ENCODE results near the gene WDR4. TPM values are rescaled to one million over a fixed set of nuclear protein-coding genes. Genes with fewer than 3 reads are reported as not detected.
"Not testable (repeated sequence)": the region's sequence is repeated elsewhere in the genome, so short reads cannot be mapped to it uniquely, and the experiment has no call there.

The WDR4 gene
- total and polyA plus RNA-seq, 9 of the 15 experiments (the other 6 are each of a cell fraction or from before 2014, with no cell fraction given), result 5.4 to 95.4 (median 32.1) TPM

DNA sequence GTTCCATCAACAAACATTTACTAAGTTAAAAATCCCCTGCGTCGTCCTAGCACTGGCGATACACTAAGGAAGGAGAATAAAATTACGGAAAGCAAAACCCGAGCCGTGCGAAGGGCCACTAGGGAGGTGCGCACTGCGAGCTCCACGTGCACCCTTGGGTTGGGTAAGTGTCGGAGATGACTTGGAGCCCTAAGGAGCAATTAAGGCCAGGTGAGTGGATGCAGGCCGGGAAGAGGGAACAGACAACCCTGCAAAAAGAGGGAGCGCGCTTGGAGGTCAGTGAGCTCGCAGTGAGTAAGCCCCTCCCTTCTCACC is 704 bp downstream of the WDR4 start (continued):
- TF ChIP-seq YBX1 (IDR thresholded peaks at IDR 0.05) (no peak), SIN3A (IDR thresholded peaks at IDR 0.05; ENCODE audit: borderline replicate concordance in 2 of 2, control insufficient read depth in 1 of 2, low read depth in 2 of 2, low read length in 2 of 2) (no peak), HCFC1 (IDR thresholded peaks at IDR 0.05; ENCODE audit: low read depth, low read length) (no peak)
- TF ChIP-seq, protein P1, sequence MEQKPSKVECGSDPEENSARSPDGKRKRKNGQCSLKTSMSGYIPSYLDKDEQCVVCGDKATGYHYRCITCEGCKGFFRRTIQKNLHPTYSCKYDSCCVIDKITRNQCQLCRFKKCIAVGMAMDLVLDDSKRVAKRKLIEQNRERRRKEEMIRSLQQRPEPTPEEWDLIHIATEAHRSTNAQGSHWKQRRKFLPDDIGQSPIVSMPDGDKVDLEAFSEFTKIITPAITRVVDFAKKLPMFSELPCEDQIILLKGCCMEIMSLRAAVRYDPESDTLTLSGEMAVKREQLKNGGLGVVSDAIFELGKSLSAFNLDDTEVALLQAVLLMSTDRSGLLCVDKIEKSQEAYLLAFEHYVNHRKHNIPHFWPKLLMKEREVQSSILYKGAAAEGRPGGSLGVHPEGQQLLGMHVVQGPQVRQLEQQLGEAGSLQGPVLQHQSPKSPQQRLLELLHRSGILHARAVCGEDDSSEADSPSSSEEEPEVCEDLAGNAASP (IDR thresholded peaks at IDR 0.05), result no peak

DNA sequence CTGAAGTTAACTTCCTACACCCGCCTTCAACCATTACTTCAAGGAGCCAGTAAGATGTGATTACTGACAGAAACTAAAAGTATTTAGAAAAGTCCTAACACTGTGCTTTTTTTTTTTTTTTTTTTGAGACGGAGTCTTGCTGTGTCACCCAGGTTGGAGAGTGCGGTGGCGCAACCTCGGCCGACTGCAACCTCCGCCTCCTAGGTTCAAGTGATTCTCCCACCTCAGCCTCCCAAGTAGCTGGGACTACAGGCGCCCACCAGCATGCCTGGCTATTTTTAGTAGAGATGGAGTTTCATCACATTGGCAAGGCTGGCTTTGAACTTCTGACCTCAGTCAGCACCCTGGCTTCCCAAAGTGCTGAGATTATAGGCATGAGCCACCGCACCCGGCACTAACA is 3.5 kb downstream of the WDR4 start:
- H3K4me2 ChIP-seq (ENCODE audit: insufficient read depth, low read length); H2AFZ ChIP-seq (ENCODE audit: low read depth, low read length); FAIRE-seq; DNase-seq (ENCODE audit: extremely low read depth in 1 of 4, low spot score in 3 of 4); ATAC-seq; H3K9me3 ChIP-seq (replicated peaks; ENCODE audit: control insufficient read depth, insufficient read depth, low read depth, low read length); H4K20me1 ChIP-seq (replicated peaks; ENCODE audit: control insufficient read depth, insufficient read depth, low read length); H3K27ac ChIP-seq (ENCODE audit: extremely low read depth, low read depth, low read length); H3K4me3 ChIP-seq; H3K9ac ChIP-seq (ENCODE audit: insufficient read depth in 1 of 2, low read depth in 2 of 2, low read length in 2 of 2); H3K9me1 ChIP-seq (ENCODE audit: control insufficient read depth, insufficient read depth, low read length); BruUV-seq (replicated peaks); CTCF ChIA-PET (ENCODE audit: low intra/inter-chr PET ratio); in situ Hi-C loops (cut with MboI); H3K27me3 ChIP-seq (ENCODE audit: control insufficient read depth in 2 of 2, insufficient read depth in 2 of 2, low read length in 2 of 2): not testable (repeated sequence)
- intact Hi-C loops (cut with micrococcal nuclease), result loop anchor here (5.0 kb wide), 2 partner anchors 46 to 96 kb away; partner anchors contain the start of gene PKNOX1
- POLR2A ChIA-PET, result interaction anchor here (0.6 kb wide), 1 partner anchor 10 kb away, joined by 4 read pairs; no protein-coding TSS in a partner anchor
- Histone ChIP-seq H3K79me2 (ENCODE audit: control insufficient read depth, insufficient read depth, low read length) (peaks cover 87% of the 10 kb centered on the region), H3K4me1 (replicated peaks in 1 of 2; ENCODE audit: control insufficient read depth in 2 of 2, insufficient read depth in 2 of 2, low read length in 2 of 2) (peaks cover 0 to 11% of the 10 kb centered on the region in 2 experiments; a peak in 2 of 5 replicates), H3K36me3 (ENCODE audit: control insufficient read depth, insufficient read depth, low read length) (peaks cover 75% of the 10 kb centered on the region)
- WGBS (ENCODE audit: insufficient coverage, low coverage, missing lambda C conversion rate), result 98% methylated on average over 4 of the region's 10 CpGs
